Esophagus squamous epithelium (tissue), 5 donors: ENCODE data around the gene ITM2A. TPM values are rescaled to one million over a fixed set of nuclear protein-coding genes. Genes with fewer than 3 reads are reported as not detected.
A peak's percentile ranks its signal among the peaks of the same experiment; 100 is the strongest.

ENCODE experiments used
- DNase-seq: peaks from one replicate; lab custom pipeline; 2025; lab: John Stamatoyannopoulos, UW
- H3K27ac ChIP-seq, 4 donors: fragments of 200-600 bp; sonication (generic); one replicate each; pipeline ENCODE4 v1.5.1; 2016 to 2019; ENCODE audit warnings: mild to moderate bottlenecking in 1 of 4
- H3K27me3 ChIP-seq, 4 donors: fragments of 200-600 bp; sonication (generic); 1 replicate in 3 of 4; 2 replicates in 1 of 4; pipeline versions ENCODE4 v1.5.1 to v1.6.0; 2017 to 2021; ENCODE audit warnings: antibody characterized with exemption in 1 of 4
- H3K36me3 ChIP-seq, 3 donors: fragments of 200-600 bp; sonication (generic); one replicate each; pipeline ENCODE4 v1.5.1; 2016 to 2019
- H3K4me1 ChIP-seq, 3 donors: fragments of 200-600 bp; sonication (generic); one replicate each; pipeline ENCODE4 v1.5.1; 2017 to 2019
- H3K4me3 ChIP-seq, 4 donors: fragments of 200-600 bp; sonication (generic); 1 replicate in 3 of 4; 2 replicates in 1 of 4; pipeline ENCODE4 v1.5.1; 2016 to 2019; ENCODE audit warnings: mild to moderate bottlenecking in 2 of 4, moderate library complexity in 1 of 4
- H3K9me3 ChIP-seq, 3 donors: fragments of 200-600 bp; sonication (generic); one replicate each; pipeline ENCODE4 v1.5.1; 2016 to 2019
- CTCF ChIP-seq, 6 experiments: fragments of 450-650 bp in 4 of 6; fragments of 200-600 bp in 2 of 6; sonication (generic) in 2 of 6; IDR thresholded peaks; one replicate each; pipeline ENCODE4 v1.5.1; 2016 to 2019; ENCODE audit warnings: antibody characterized with exemption in 6 of 6, mild to moderate bottlenecking in 4 of 6, moderate library complexity in 4 of 6
- POLR2A ChIP-seq, 4 donors: fragments of 450-650 bp; IDR thresholded peaks; one replicate each; pipeline ENCODE4 v1.6.1; 2017; ENCODE audit warnings: antibody characterized with exemption in 4 of 4, mild to moderate bottlenecking in 4 of 4, moderate library complexity in 3 of 4
- WGBS, 2 donors: methylation state at CpG; one replicate each; pipeline ENCODE4 v1.1.5; 2018; 5-methylcytosine and 5-hydroxymethylcytosine counted together
- intact Hi-C: fragments of 100-400 bp; cut with DNase I; formaldehyde crosslinking; loops from one replicate; pipeline ENCODE4 v1.15.0; 2022
- total RNA-seq, 4 donors: library from RNA; depleted of rRNA; stranded (reverse); fragments of >200 nt; gene quantifications; one replicate each; pipeline ENCODE4 v1.1.0, GENCODE V29; 2016
- donor health status: DM: yes; HTN: yes; CAD: no.

Gene ITM2A
- total RNA-seq: 10 to 100 TPM in 2 of 4 donors, 1 to 10 TPM in 2; 5.8 to 66.0 (median 12.7) TPM

GRCh38 chrX:79366873-79367749 is at the start of gene ITM2A:
ITM2A (minus strand) TSS chrX:79367334; CDS start chrX:79367215, 119 bp downstream.
- Histone ChIP-seq H3K9me3 (no peaks in the 10 kb centered on the region), H3K36me3 (no peaks in the 10 kb centered on the region), H3K27ac (peak within 1 kb of the TSS; percentile 46 to 84 (median 78)), H3K27me3 (no peaks in the 10 kb centered on the region), H3K4me3 (peak within 1 kb of the TSS; percentile 23 to 67 (median 54)), H3K4me1 (peaks cover 0 to 5% (median 0%) of the 10 kb centered on the region in 3 donors)
- 0 to 34% methylated on average over 2 to 20 of the region's 38 CpGs for WGBS, 2 donors
- no peak for TF ChIP-seq CTCF (IDR thresholded peaks at IDR 0.05)
- TF ChIP-seq POLR2A (IDR thresholded peaks at IDR 0.05): peak in 2 of 4 donors; percentile 32 to 46
- intact Hi-C loops: no loop called here
- peak; percentile 1 for DNase-seq

DNA sequence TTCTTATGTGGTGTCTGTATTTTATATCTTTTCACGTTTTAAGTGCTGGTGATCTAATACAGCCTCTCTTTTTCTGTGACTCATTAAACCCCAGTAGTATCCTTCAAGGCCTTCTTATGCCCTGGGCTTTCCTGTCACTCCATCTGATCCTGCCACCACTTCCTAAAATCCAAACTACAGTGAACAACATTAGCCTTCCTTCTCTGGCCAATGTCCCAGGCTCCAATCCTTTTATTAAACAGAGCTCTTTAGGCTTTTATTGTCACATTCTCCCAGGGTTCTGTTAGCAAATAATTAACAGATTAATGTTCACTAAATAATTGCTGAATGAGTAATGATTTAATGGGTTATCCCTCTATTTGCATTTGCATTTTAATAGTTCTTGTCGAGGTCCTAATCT is 47.9 kb upstream of the ITM2A start:
- TF ChIP-seq CTCF (IDR thresholded peaks at IDR 0.05) (no peak), POLR2A (IDR thresholded peaks at IDR 0.05) (no peak)
- Histone ChIP-seq H3K27ac (no peak overlapping the region), H3K4me3 (no peak overlapping the region), H3K27me3 (no peaks in the 10 kb centered on the region), H3K36me3 (no peaks in the 10 kb centered on the region), H3K4me1 (no peaks in the 10 kb centered on the region), H3K9me3 (no peaks in the 10 kb centered on the region)
- intact Hi-C loops: no loop called here
- WGBS, 2 donors: 21 to 42% methylated on average over 2 of the region's 2 CpGs
- DNase-seq: no peak

DNA sequence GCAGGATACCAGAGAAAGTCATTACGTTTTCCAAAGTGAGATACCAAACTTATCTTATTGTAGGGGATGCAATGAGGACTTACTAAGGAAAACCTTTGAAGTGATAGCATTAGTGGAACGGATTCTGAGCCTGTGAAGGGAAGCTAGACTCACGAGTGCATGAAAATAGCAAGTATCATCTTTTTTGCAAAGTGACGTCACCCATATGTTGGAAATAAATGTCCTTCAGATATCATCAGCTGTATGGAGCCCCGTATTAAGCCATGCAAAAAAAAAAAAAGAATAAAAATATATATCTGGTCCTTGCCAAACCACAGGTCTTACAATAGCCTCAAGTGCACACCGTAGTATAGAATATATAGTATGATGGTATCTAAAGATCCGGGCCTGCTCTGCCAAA is 46.8 kb upstream of the ITM2A start:
- no peaks in the 10 kb centered on the region for H3K27me3 ChIP-seq
- no peak for DNase-seq
- H3K27ac ChIP-seq: no peak overlapping the region
- intact Hi-C loops: no loop called here
- no peaks in the 10 kb centered on the region for H3K36me3 ChIP-seq
- H3K4me3 ChIP-seq: no peak overlapping the region
- no peaks in the 10 kb centered on the region for H3K9me3 ChIP-seq
- no peak for TF ChIP-seq POLR2A (IDR thresholded peaks at IDR 0.05)
- TF ChIP-seq CTCF (IDR thresholded peaks at IDR 0.05): no peak
- H3K4me1 ChIP-seq: no peaks in the 10 kb centered on the region
- WGBS, 2 donors: 57 to 66% methylated on average over 7 of the region's 7 CpGs

DNA sequence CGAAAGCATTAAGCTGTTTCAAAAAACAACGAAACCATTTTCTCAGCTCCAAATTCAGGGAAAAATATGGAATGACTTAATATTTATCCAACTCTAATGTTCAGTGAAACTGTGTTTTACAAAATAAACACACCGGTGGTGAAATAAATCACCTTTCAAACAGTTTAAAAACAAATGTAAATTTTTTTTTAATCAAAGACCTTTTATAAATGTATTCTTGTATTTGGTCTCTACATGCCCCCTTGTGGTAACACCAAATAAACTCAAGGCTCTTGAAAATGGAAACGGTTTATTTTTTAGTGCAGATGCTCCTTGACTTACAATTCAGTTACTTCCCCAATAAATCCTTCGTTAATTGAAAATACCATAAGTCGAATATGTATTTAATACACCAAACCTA is 45.8 kb upstream of the ITM2A start:
- Histone ChIP-seq H3K27me3 (no peaks in the 10 kb centered on the region), H3K27ac (peak overlapping the region in 2 of 4 donors; percentile 21 to 26), H3K36me3 (no peaks in the 10 kb centered on the region), H3K4me3 (peak overlapping the region in 3 of 4 donors; percentile 29 to 44 (median 31)), H3K4me1 (no peaks in the 10 kb centered on the region), H3K9me3 (no peaks in the 10 kb centered on the region)
- TF ChIP-seq POLR2A (IDR thresholded peaks at IDR 0.05) (no peak), CTCF (IDR thresholded peaks at IDR 0.05) (peak in 4 of 6 experiments; percentile 36 to 46 (median 42))
- WGBS, 2 donors: 8 to 24% methylated on average over 6 of the region's 6 CpGs
- DNase-seq: no peak
- intact Hi-C loops: no loop called here

DNA sequence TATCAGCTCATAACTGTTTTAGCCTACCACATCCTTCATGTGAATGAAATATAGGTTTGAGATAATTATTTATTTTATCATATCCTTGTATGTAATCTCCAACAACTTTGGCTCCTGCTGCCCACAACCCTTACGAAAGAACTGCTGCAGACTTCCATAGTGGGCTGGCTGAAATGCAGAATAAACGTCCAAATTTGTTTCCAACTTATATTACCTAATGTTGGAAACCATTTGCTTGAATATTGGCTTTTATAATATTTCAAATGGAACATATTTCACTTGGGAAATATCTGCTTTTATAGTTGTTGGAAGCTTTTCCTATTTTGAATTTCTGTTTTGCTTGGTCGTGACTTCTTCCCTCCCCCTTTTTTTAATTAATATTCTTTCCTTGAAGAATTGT is 45.0 kb upstream of the ITM2A start:
- intact Hi-C loops: no loop called here
- WGBS, 2 donors: 37 to 43% methylated on average over 3 of the region's 3 CpGs
- Histone ChIP-seq H3K27me3 (no peaks in the 10 kb centered on the region), H3K9me3 (no peaks in the 10 kb centered on the region), H3K4me3 (peak overlapping the region in 1 of 4 donors; percentile 44), H3K36me3 (no peaks in the 10 kb centered on the region), H3K4me1 (no peaks in the 10 kb centered on the region), H3K27ac (no peak overlapping the region)
- no peak for DNase-seq
- TF ChIP-seq CTCF (IDR thresholded peaks at IDR 0.05): no peak
